Activated CD8-positive, alpha-beta memory T cell treated with anti-CD3 and anti-CD28 coated beads, Interleukin-2, amount 50 U/mL, for 1 hour (primary cell): ENCODE measurements around the gene DAZAP1.
"Not testable (repeated sequence)": the region's sequence is repeated elsewhere in the genome, so short reads cannot be mapped to it uniquely, and the experiment has no call there.

Source experiments
- DNase-seq: peaks from one replicate; pipeline ENCODE4 v3.0.0-alpha.2; 2020; ENCODE audit errors: extremely low read depth

DAZAP1 gene

DNA sequence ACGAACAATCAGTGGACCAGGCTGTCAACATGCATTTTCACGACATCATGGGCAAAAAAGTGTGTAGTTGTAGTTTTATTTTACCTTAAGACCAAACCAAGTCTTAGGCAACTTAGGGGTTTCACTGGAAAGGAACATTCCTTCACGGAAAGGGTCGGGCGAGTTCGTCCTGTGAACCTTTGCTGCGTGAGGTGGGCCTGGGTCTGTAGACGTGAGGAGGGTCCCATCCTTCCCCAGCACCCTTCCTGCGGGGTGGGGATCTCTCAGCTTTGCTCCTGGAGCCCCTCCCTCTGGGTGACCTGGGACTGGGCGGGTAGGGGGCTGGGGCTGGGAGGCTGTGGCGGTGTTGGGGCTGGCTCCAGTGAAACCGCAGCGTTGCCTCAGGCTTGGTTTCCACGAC is 18.5 kb downstream of the DAZAP1 start:
- no peak for DNase-seq

DNA sequence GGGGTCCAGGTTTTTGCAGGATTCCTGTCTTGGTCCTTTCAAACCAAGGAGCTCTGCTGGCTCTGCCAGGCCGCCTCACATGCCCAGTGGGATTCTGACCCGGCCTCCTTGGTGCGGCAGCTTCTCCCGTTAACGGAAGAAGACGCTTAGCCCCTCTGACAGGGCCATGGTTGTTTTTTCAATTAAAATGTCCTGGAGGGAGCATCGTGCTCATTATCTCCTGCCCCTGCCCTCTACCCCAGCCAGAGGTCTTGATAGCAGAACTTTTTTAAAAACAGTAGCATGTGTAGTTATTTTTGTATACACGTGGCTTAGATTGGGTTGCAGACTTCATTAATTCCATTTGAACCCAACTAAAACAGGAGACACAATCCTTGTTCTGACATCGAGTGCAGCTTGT is 19.4 kb downstream of the DAZAP1 start:
- no peak for DNase-seq

- no peak for DNase-seq
These were observed 20.0 kb downstream of the DAZAP1 start for GRCh38 chr19:1427221-1427920.

GRCh38 chr19:1428738-1429391 is 21.5 kb downstream of the DAZAP1 start:
- no peak for DNase-seq

GRCh38 chr19:1429750-1430149 is 22.4 kb downstream of the DAZAP1 start:
- DNase-seq: no peak

- DNase-seq: no peak
These were observed 22.9 kb downstream of the DAZAP1 start for GRCh38 chr19:1430246-1430645.

DNA sequence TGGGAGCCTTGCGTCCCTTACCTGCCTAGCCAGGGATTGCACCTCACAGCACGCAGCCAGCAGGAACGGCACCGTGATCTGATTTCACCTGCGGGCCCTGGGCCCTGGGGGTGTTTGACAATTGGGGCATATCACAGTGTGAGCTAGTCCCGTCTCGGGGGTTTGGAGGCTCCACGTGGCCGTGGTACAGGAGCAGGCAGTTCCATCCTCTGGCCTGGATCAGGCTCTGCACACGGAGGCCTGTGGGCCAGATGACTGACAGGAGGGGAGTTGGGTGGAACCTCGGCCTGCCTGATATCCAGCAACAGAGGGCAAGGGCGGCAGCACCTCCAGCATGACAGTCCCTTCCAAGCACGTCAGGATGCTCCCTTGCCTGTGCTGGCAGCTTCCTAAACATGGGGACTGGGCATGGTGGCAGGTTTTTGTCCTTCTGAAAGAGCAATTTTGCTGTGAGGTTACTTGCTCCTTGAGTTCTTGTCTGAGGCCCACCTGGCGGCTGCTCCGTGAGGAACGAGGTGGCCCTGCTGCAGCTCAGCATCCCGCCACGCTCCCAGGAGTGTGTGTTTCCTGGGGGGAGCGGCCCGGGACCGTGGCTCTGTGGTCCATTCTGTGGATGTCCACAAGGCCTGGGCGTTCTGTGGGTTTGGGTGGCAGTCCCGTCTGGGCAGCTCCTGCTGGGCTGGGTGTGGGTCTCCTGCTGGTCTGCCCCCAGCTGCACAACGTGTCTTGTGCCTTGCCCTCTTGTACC is 24.5 kb downstream of the DAZAP1 start:
- no peak for DNase-seq

DNA sequence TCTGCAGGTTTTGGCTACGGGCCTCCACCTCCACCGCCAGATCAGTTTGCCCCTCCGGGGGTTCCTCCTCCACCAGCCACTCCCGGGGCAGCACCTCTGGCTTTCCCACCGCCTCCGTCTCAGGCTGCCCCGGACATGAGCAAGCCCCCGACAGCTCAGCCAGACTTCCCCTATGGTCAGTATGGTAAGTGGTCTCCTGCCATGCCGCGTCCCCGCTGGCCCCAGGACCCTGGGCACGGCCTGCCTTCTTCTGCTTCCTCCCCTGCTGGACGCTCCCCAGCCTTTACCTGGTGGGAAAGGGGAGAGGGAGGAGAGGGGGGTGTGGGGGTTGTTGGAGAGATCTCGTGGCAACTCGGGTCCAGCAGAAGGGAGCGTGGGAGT is 25.1 kb downstream of the DAZAP1 start:
- no peak for DNase-seq

GRCh38 chr19:1433119-1434039 is 26.0 kb downstream of the DAZAP1 start:
- no peak for DNase-seq

DNA sequence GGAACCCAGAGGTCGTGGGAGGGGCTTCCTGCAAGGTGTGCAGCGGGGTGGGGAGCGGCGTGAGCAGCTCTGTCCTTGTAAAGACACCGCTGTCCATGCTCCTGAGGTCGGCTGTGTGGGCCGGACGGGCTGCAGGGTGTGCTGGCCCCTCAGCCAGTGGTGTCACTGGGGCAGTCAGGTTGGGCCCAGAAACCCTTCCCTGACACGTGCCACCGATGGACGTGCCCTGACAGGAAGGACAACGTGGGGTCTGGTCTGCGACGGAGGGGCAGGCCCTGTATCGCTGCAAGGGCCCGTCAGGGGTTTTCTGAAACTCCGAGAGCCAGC is 26.6 kb downstream of the DAZAP1 start:
- DNase-seq: no peak

- no peak for DNase-seq
These were observed 27.2 kb downstream of the DAZAP1 start for GRCh38 chr19:1434577-1435060.

- DNase-seq: no peak
These were observed 28.1 kb downstream of the DAZAP1 start for GRCh38 chr19:1435378-1435989.

DNA sequence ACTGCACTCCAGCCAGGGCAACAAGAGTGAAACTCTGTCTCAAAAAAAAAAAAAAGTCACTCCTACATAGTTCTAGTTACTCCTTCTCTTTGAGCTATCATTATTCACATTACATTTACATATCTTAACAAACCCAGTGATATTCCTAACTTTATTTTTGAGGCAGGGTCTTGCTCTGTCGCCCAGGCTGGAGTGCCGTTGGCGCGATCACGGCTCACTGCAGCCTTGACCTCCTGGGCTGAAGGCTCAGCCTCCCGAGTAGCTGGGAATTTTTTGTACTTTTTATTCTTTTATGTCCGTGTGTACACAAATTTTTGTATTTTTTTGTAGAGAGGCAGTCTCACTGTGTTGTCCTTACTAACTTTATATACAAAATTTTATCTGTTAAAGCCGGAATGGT is 30.2 kb downstream of the DAZAP1 start:
- DNase-seq: no peak

DNA sequence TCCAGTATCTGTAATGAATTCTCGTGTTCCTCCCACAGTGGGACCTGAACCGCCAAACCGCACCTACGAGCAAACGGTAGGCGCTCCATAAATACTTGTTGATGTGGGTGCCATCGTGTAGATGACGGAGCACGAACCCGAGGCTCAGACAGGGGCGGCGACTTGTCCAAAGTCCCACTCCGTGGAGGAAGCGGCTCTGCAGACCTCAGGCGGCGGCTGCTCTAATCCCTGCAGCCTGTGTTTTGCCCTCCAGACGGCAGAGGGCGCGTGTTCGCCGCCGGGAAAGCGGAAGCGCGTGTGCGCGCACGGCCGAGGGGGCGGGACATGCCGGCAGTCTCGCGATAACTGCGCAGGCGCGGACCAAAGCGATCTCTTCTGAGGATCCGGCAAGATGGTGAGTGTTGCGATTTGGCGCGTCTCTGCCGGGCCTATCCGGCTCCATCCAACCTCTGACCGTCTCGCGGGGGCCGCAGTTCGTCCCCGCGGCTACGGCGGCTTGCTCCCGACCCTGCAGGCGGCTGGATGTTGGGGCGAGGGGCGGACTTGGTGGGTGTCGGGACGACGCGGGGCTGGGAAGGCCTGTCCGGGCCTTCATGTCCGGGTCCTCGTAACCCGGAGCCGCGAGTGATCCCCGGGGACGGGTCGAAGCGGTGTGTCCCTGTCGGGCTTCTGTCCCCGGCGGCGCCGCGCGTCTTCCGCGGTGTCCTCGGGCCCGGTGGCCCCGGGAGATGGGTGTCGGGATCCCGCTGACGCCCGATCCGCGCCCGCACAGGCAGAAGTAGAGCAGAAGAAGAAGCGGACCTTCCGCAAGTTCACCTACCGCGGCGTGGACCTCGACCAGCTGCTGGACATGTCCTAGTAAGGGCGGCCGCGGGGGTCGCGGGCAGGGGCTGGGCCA is 30.9 kb downstream of the DAZAP1 start, which contains the start of gene RPS15:
TSS of gene RPS15 (plus strand) at position 362 of the 898 bp plus-strand sequence. CDS start at position 392, 30 bp downstream.
- peak; percentile 87 for DNase-seq

GRCh38 chr19:1438933-1439354 is 31.6 kb downstream of the DAZAP1 start:
- DNase-seq: no peak

DNA sequence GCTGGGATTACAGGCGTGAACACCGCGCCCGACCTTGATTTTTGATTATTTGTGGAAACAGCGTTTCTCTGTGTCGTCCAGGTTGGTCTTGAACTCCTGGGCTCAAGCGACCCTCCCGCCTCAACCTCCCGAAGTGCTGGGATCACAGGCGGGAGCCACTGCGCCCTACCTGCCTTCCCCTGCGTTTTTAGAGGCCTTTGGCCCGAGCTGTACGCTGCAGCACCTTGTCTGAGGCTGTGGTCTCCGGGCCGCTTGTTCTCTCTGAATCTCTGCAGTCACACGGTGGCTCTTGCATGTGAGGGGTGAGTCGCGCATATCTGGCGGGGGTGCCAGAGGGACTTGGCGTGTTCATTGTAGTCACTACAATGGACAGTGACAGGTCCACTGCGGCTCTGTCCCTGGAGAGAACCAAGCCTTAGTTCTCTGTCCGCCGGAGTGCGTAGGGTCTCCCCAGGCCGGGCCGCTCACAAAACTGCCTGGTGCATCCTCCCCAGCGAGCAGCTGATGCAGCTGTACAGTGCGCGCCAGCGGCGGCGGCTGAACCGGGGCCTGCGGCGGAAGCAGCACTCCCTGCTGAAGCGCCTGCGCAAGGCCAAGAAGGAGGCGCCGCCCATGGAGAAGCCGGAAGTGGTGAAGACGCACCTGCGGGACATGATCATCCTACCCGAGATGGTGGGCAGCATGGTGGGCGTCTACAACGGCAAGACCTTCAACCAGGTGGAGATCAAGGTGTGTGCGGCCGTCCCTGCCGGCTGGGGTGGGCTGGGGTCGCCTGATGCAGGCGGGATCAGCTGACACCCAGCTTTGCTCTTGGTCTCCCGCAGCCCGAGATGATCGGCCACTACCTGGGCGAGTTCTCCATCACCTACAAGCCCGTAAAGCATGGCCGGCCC is 32.4 kb downstream of the DAZAP1 start:
- DNase-seq: not testable (repeated sequence)

DNA sequence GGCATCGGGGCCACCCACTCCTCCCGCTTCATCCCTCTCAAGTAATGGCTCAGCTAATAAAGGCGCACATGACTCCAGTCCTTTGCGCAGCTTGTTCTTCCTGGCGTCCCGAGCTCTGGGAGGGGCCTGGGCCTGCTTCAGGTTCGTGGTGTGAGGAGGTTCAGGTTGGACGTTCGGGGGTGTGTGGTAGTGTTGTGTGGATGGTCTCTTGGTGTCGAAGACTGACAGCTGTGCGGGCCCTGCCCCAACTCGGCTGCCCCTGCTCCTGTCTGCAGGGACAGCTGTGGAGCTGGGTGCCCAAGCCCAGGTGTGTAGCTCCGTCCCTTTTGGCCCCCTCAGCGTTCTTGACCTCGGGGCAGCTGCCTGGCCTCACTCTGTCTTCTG is 33.0 kb downstream of the DAZAP1 start:
- no peak for DNase-seq

DNA sequence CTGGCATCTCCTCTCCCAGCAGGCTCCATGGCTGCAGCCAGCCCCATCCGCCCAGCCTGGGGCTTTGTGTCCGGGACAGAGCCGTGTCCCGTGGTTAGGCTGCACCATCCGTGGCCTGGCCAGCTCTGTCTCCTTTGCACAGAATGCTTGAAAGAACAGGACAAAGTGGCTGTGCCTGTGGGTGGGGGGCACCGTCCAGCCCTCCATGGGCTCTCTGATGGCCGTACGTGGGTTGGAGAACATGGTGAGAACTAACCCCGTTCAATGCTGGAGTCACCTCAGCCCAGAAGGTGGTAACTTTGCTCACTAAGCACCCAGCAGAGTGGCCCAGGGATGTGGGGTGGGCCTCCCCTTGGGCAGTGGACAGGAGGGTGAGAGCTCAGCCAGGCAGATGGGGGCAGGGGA is 33.6 kb downstream of the DAZAP1 start:
- DNase-seq: no peak
